ENCODE data around the gene CSF1.

The CSF1 gene

GRCh38 chr1:109881906-109882287 lies 28.8 kb upstream of the CSF1 start:
- H3K27ac ChIP-seq: no peak overlapping the region
- no peak for DNase-seq (ENCODE audit: low read depth, low spot score)

- no peak overlapping the region for H3K27ac ChIP-seq
- DNase-seq (ENCODE audit: low read depth, low spot score): no peak
Observed at GRCh38 chr1:109882288-109883245, 28.1 kb upstream of the CSF1 start.

- no peak for DNase-seq (ENCODE audit: low read depth, low spot score)
- H3K27ac ChIP-seq: no peak overlapping the region
Observed at GRCh38 chr1:109883248-109883955, 27.2 kb upstream of the CSF1 start.

- no peak overlapping the region for H3K27ac ChIP-seq
- DNase-seq (ENCODE audit: low read depth, low spot score): no peak
Observed at GRCh38 chr1:109884242-109884891, 26.3 kb upstream of the CSF1 start.

- no peak overlapping the region for H3K27ac ChIP-seq
- DNase-seq (ENCODE audit: low read depth, low spot score): no peak
Observed at GRCh38 chr1:109885589-109885988, 25.1 kb upstream of the CSF1 start.

- DNase-seq (ENCODE audit: low read depth, low spot score): no peak
- H3K27ac ChIP-seq: no peak overlapping the region
Observed at GRCh38 chr1:109886827-109887226, 23.8 kb upstream of the CSF1 start.

- H3K27ac ChIP-seq: no peak overlapping the region
- no peak for DNase-seq (ENCODE audit: low read depth, low spot score)
Observed at GRCh38 chr1:109887271-109887670, 23.4 kb upstream of the CSF1 start.

GRCh38 chr1:109887884-109888283 lies 22.8 kb upstream of the CSF1 start:
- DNase-seq (ENCODE audit: low read depth, low spot score): no peak
- H3K27ac ChIP-seq: no peak overlapping the region

- H3K27ac ChIP-seq: no peak overlapping the region
- no peak for DNase-seq (ENCODE audit: low read depth, low spot score)
Observed at GRCh38 chr1:109889094-109889493, 21.6 kb upstream of the CSF1 start.

GRCh38 chr1:109890115-109890953 lies 20.3 kb upstream of the CSF1 start:
- no peak for DNase-seq (ENCODE audit: low read depth, low spot score)
- no peak overlapping the region for H3K27ac ChIP-seq

GRCh38 chr1:109891930-109892329 lies 18.7 kb upstream of the CSF1 start:
- H3K27ac ChIP-seq: no peak overlapping the region
- DNase-seq (ENCODE audit: low read depth, low spot score): no peak

GRCh38 chr1:109892561-109893368 lies 17.9 kb upstream of the CSF1 start:
- H3K27ac ChIP-seq: peak overlapping the region; percentile 8
- peak; percentile 85 for DNase-seq (ENCODE audit: low read depth, low spot score)

- H3K27ac ChIP-seq: peak overlapping the region; percentile 8
- DNase-seq (ENCODE audit: low read depth, low spot score): no peak
Observed at GRCh38 chr1:109893532-109894171, 17.0 kb upstream of the CSF1 start.

- no peak for DNase-seq (ENCODE audit: low read depth, low spot score)
- H3K27ac ChIP-seq: no peak overlapping the region
Observed at GRCh38 chr1:109894823-109895719, 15.6 kb upstream of the CSF1 start.

GRCh38 chr1:109895720-109896504 lies 14.7 kb upstream of the CSF1 start:
- no peak for DNase-seq (ENCODE audit: low read depth, low spot score)

GRCh38 chr1:109896681-109897080 lies 14.0 kb upstream of the CSF1 start:
- DNase-seq (ENCODE audit: low read depth, low spot score): no peak
- no peak overlapping the region for H3K27ac ChIP-seq

More at GRCh38 chr1:109895720-109896504, 14.7 kb upstream of the CSF1 start:
- H3K27ac ChIP-seq: no peak overlapping the region

Measured in epithelial cell of prostate (primary cell).